ENCODE results near the gene CTDP1. TPM values are rescaled to one million over a fixed set of nuclear protein-coding genes. Genes with fewer than 3 reads are reported as not detected.

CTDP1 gene
- total RNA-seq, 1 experiment from 2014 or later = 20.3 TPM

DNA sequence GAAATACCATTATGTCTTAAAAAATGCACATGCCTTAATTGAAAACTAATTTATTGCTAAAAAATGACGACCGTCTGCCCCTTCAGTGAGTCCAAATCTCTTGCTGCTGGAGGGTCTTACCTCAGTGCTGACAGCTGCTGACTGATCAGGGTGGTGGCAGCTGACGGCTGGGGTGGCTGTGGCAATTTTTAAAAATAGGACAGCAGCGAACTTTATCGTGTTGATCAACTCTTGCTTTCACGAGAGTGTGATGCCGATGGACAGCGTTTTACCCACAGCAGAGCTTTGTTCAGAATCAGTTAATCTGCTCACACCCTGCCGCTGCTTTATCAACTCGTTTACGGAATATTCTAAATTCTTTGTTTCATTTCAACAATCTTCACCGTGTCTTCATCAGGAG, 21.2 kb upstream of the CTDP1 start:
- no peak for DNase-seq (ENCODE audit: unreplicated experiment)
- Mint-ChIP-seq H3K4me1 (ENCODE audit: insufficient read depth, unreplicated experiment) (no peaks in the 10 kb centered on the region), H3K27me3 (ENCODE audit: insufficient read depth, unreplicated experiment) (peaks cover 45% of the 10 kb centered on the region), H3K27ac (ENCODE audit: low read depth, unreplicated experiment) (no peak overlapping the region), H3K4me3 (ENCODE audit: unreplicated experiment) (no peak overlapping the region), H3K9me3 (ENCODE audit: unreplicated experiment) (no peaks in the 10 kb centered on the region), H3K36me3 (ENCODE audit: insufficient read depth, unreplicated experiment) (no peaks in the 10 kb centered on the region)
- BruUV-seq (replicated peaks) = no TSS peak
- no peak for TF ChIP-seq CTCF (IDR thresholded peaks at IDR 0.05; ENCODE audit: unreplicated experiment)
- intact Hi-C loops (cut with micrococcal nuclease) = no loop called here
- CTCF ChIA-PET = no interaction called here
- POLR2A ChIA-PET = no interaction called here

DNA sequence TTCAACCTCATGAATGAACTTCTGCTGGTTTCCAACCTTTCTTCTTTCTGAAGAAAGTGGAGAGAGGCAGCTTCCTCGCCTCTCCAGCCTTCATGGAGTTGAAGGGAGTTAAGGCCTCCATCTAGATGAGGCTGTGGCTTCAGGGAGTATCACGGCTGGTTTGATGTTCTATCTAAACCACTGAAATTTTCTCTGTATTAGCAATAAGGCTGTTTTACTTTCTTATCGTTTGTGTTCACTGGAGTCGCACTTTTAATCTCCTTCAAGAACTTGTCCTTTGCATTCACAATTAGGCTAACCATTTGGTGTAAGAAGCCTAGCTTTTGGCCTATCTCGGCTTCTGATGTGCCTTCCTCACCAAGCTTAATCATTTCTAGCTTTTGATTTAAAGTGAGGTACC, 19.9 kb upstream of the CTDP1 start:
- intact Hi-C loops (cut with micrococcal nuclease) = no loop called here
- no peak overlapping the region for H3K27ac Mint-ChIP-seq (ENCODE audit: low read depth, unreplicated experiment)
- H3K4me3 Mint-ChIP-seq (ENCODE audit: unreplicated experiment) = no peak overlapping the region
- no peak for TF ChIP-seq CTCF (IDR thresholded peaks at IDR 0.05; ENCODE audit: unreplicated experiment)
- BruUV-seq (replicated peaks) = no TSS peak
- no peaks in the 10 kb centered on the region for H3K36me3 Mint-ChIP-seq (ENCODE audit: insufficient read depth, unreplicated experiment)
- H3K4me1 Mint-ChIP-seq (ENCODE audit: insufficient read depth, unreplicated experiment) = no peaks in the 10 kb centered on the region
- CTCF ChIA-PET = interaction anchor here (0.6 to 1.3 kb wide), 2 partner anchors 16 to 164 kb away, joined by 3 to 4 read pairs; no protein-coding TSS in a partner anchor
- DNase-seq (ENCODE audit: unreplicated experiment) = no peak
- no peaks in the 10 kb centered on the region for H3K9me3 Mint-ChIP-seq (ENCODE audit: unreplicated experiment)
- POLR2A ChIA-PET = no interaction called here
- peaks cover 33% of the 10 kb centered on the region for H3K27me3 Mint-ChIP-seq (ENCODE audit: insufficient read depth, unreplicated experiment)

- peaks cover 27% of the 10 kb centered on the region for H3K27me3 Mint-ChIP-seq (ENCODE audit: insufficient read depth, unreplicated experiment)
- no peak overlapping the region for H3K4me3 Mint-ChIP-seq (ENCODE audit: unreplicated experiment)
- BruUV-seq (replicated peaks) = no TSS peak
- no peak overlapping the region for H3K27ac Mint-ChIP-seq (ENCODE audit: low read depth, unreplicated experiment)
- no peaks in the 10 kb centered on the region for H3K9me3 Mint-ChIP-seq (ENCODE audit: unreplicated experiment)
- no peak for TF ChIP-seq CTCF (IDR thresholded peaks at IDR 0.05; ENCODE audit: unreplicated experiment)
- ChIA-PET CTCF (no interaction called here), POLR2A (no interaction called here)
- DNase-seq (ENCODE audit: unreplicated experiment) = no peak
- intact Hi-C loops (cut with micrococcal nuclease) = no loop called here
- no peaks in the 10 kb centered on the region for H3K36me3 Mint-ChIP-seq (ENCODE audit: insufficient read depth, unreplicated experiment)
- H3K4me1 Mint-ChIP-seq (ENCODE audit: insufficient read depth, unreplicated experiment) = no peaks in the 10 kb centered on the region
Observed at GRCh38 chr18:79662034-79662433, 17.6 kb upstream of the CTDP1 start.

DNA sequence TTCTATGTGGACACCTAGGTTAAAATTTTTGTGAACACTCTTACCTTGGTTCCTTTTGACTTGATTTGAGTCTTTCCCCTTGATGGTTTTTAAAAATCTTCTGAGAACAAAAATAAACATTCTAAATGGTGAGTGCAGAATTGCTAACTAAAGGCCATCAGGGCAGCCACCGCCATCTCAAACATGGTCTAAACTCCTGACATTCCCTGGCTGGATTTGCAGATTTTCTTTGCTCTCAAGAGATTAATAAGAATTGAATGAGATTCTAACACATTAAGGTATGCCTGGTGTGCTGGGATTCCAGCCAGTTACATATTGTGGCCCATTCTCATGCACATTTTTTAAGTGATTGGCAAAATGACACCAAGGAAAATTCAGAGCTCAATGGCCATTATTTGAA, 17.2 kb upstream of the CTDP1 start:
- POLR2A ChIA-PET = interaction anchor here (1.4 kb wide), 1 partner anchor 16 kb away, joined by 4 read pairs; no protein-coding TSS in a partner anchor

More for the DNA sequence above, 17.2 kb upstream of the CTDP1 start:
- H3K36me3 Mint-ChIP-seq (ENCODE audit: insufficient read depth, unreplicated experiment) = no peaks in the 10 kb centered on the region
- DNase-seq (ENCODE audit: unreplicated experiment) = no peak
- no peak overlapping the region for H3K27ac Mint-ChIP-seq (ENCODE audit: low read depth, unreplicated experiment)
- H3K9me3 Mint-ChIP-seq (ENCODE audit: unreplicated experiment) = no peaks in the 10 kb centered on the region
- CTCF ChIA-PET = no interaction called here
- no peaks in the 10 kb centered on the region for H3K4me1 Mint-ChIP-seq (ENCODE audit: insufficient read depth, unreplicated experiment)
- TF ChIP-seq CTCF (IDR thresholded peaks at IDR 0.05; ENCODE audit: unreplicated experiment) = no peak
- no peak overlapping the region for H3K4me3 Mint-ChIP-seq (ENCODE audit: unreplicated experiment)
- BruUV-seq (replicated peaks) = no TSS peak
- intact Hi-C loops (cut with micrococcal nuclease) = no loop called here
- peaks cover 27% of the 10 kb centered on the region for H3K27me3 Mint-ChIP-seq (ENCODE audit: insufficient read depth, unreplicated experiment)
